Stomach (tissue), 4 donors: ENCODE measurements around the gene PSKH1.
"Not testable (repeated sequence)": the region's sequence is repeated elsewhere in the genome, so short reads cannot be mapped to it uniquely, and the experiment has no call there.

ENCODE experiments used
- CTCF ChIP-seq, 7 experiments: fragments of 450-650 bp in 4 of 7; fragments of 200-600 bp in 3 of 7; sonication (generic) in 3 of 7; IDR thresholded peaks; one replicate each; pipeline ENCODE4 v1.5.1; 2016 to 2019; ENCODE audit warnings: antibody characterized with exemption in 7 of 7, control low read depth in 2 of 7, mild to moderate bottlenecking in 1 of 7
- POLR2A ChIP-seq, 4 donors: fragments of 450-650 bp; IDR thresholded peaks; one replicate each; pipeline ENCODE4 v1.6.1; 2016; ENCODE audit warnings: antibody characterized with exemption in 4 of 4, control low read depth in 2 of 4, mild to moderate bottlenecking in 1 of 4, moderate library complexity in 1 of 4

DNA sequence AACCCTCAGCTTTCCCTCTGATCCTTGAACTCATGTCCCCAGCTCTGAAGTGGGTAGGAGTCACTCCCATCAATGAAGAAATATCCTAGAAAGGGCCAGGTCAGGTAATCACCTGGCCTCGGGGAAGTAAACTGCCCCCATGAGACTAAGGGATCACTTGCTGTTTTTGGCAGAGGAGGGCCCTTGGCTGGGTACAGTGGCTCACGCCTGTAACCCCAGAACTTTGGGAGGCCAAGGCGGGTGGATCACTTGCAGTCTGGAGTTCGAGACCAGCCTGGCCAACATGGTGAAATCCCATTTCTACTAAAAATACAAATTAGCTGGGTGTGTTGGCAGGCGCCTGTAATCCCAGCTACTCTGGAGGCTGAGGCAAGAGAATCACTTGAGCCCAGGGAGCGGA lies 29.0 kb upstream of the PSKH1 start:
- not testable (repeated sequence) for TF ChIP-seq CTCF, POLR2A (IDR thresholded peaks at IDR 0.05)
